ENCODE measurements around the gene FAM156A.
"Not testable (repeated sequence)": the region's sequence is repeated elsewhere in the genome, so short reads cannot be mapped to it uniquely, and the experiment has no call there.

The FAM156A gene

GRCh38 chrX:52966993-52967738, 8.8 kb upstream of the FAM156A start:
- not testable (repeated sequence) for DNase-seq

DNA sequence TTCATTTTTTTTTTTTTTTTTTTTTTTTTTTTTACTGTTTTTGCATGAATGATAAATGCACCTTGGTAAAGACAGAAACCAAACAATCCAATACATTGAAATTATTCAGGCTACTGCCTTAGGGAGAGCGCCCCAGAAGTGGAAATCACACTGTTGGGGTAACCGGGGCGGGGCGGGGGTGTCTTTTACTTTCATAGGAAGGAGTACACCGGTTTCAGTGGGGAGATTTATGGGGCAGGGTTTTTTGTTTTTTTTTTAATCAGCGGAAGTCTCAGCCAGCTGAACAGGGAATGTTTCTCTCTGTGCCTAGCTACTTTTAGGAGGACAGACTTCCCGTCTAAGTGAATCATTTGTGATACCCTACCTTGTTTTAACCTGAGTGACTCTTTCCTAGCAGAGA, 643 bp upstream of the FAM156A start:
- not testable (repeated sequence) for DNase-seq

DNA sequence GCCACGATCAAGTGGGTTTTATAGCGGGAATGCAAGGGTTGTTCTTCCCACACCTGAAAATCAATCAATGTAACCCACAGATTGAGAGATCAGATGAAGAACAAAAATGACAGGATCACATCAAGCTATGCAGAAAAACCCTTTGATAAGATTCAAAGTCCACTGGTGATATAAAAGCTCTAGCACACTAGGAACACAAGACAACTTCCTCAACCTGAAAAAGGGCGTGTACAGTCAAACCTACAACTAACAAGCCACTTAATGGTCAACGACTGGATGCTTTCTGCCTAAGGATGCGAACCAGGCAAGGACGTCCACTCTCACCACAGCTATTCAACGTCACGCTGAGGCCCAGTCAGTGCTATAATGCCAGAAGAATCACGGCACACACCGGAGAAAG, 8.4 kb downstream of the FAM156A start:
- DNase-seq: not testable (repeated sequence)

- DNase-seq: not testable (repeated sequence)
These were observed 9.0 kb downstream of the FAM156A start for GRCh38 chrX:52949325-52949724.

DNA sequence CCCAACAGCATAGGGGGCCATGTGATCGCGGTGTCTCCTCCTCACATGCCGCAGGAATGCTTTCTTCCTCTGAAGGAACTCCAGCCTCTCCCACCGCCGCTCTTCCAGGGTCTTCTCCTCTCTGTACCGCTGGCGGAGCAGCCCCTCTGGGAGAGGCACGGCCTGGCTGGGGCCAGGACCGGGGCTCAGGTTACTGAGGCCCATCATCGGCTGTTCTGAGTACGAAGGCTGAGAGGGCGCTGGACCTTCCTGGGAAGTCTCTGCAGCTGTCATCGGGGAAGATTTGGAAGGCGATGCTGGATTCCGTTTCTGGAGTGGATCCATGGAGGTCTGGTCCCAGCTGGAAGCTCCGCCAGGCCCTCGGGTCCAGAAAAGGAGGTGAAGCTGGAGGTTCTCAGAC, 10.1 kb downstream of the FAM156A start:
- DNase-seq: not testable (repeated sequence)

- not testable (repeated sequence) for DNase-seq
These were observed 10.8 kb downstream of the FAM156A start for GRCh38 chrX:52947501-52947900.

DNA sequence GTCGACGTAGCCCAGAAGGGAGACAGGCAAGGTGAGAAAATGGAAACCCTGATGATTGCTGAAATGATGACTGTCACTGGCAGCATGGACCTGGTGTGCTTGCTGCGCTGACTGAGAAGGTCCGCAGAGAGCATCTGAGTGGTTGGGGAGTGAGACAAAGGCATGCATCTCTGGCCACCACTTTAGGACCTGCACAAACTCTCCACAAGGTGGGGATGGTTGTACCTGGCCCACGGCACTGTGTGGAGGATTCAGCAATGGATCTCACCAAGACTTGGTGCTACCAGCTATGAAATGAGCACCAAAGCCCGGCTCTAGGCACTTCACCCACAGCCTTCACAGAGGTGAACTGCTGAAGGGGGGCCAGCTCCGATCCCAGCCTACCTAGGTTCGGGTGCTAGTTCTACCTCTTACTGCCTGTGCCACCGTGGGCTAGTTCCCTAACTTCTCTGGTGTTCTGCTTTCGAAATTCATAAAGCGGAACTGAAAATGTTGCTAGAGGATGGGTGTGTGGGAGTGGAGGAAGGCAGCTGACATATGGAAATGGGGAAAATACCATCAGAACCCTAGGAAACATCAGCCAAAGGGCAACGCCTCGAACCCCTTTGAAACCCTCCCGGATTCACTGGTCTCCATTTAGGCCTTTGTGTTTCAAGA, 12.4 kb downstream of the FAM156A start:
- DNase-seq: not testable (repeated sequence)

DNA sequence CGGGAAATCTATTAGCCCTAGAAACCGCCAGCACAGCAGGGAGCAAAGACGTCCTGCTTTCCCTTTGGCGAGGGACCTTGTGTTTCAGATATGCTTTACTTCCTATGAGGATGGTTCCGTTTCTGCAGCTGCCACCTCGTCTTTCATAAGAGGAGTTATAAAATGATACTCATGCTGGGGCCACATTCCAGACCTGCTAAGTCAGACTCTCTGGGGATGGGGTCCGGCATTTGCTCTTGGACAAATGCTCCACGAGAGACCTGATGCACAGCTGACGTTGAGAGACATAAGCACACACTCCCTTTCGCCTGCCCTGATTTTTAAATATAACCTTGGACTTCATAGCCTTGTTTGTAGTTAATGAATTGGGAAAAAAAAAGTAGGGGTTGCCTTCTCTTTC, 16.6 kb downstream of the FAM156A start:
- not testable (repeated sequence) for DNase-seq

DNA sequence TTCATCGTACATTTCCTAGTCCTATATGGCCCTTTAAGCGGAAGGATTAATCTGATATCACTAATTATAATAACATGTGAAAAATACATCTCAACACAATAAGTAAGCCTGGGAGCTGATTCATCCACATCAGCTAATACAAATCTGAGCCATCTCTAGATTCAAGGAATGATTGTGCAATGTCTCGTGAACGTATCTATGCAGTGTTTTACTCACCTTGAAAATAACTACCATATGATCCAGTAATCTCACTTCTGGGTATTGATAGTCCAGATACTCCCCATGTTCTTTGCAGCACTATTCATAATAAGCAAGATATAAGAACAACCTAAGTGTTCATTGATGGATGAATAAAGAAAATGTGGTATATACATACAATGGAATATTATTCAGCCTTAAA, 17.6 kb downstream of the FAM156A start:
- DNase-seq: not testable (repeated sequence)

DNA sequence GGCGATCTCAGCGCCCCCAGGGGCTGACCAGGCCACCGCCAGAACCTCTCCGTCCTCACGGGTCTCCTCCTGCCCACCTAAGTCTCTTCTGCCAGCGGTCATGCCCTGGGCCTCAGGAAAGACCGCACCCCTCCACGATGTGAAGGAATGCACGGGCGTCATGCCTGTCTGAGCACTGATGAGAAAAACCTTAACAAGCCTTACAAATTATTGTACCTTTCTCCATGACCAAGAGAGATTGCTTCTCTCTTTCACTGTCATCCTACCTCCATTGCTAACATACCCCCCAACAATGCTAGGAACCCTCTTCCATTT, 22.9 kb downstream of the FAM156A start:
- not testable (repeated sequence) for DNase-seq

- DNase-seq: peak; percentile 74
These were observed 23.4 kb downstream of the FAM156A start for GRCh38 chrX:52934704-52935469.

GRCh38 chrX:52933976-52934703, 24.2 kb downstream of the FAM156A start:
- DNase-seq: no peak

GRCh38 chrX:52933213-52933612, 25.1 kb downstream of the FAM156A start:
- DNase-seq: no peak

DNA sequence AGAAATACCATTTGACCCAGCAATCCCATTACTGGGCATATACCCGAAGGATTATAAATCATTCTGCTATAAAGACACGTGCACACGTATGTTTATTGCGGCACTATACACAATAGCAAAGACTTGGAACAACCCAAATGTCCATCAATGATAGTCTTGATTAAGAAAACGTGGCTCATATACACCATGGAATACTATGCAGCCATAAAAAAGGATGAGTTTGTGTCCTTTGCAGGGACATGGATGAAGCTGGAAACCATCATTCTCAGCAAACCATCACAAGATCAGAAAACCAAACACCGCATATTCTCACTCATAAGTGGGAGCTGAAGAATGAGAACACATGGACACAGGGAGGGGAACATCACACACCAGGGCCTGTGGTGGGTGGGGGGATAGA, 28.1 kb downstream of the FAM156A start:
- not testable (repeated sequence) for DNase-seq

GRCh38 chrX:52923781-52924241, 34.5 kb downstream of the FAM156A start:
- no peak for DNase-seq

GRCh38 chrX:52914704-52915103, 43.6 kb downstream of the FAM156A start:
- DNase-seq: not testable (repeated sequence)

GRCh38 chrX:52913681-52914080, 44.6 kb downstream of the FAM156A start:
- not testable (repeated sequence) for DNase-seq

DNA sequence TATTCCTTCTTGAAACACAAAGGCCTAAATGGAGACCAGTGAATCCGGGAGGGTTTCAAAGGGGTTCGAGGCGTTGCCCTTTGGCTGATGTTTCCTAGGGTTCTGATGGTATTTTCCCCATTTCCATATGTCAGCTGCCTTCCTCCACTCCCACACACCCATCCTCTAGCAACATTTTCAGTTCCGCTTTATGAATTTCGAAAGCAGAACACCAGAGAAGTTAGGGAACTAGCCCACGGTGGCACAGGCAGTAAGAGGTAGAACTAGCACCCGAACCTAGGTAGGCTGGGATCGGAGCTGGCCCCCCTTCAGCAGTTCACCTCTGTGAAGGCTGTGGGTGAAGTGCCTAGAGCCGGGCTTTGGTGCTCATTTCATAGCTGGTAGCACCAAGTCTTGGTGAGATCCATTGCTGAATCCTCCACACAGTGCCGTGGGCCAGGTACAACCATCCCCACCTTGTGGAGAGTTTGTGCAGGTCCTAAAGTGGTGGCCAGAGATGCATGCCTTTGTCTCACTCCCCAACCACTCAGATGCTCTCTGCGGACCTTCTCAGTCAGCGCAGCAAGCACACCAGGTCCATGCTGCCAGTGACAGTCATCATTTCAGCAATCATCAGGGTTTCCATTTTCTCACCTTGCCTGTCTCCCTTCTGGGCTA, 48.9 kb downstream of the FAM156A start:
- not testable (repeated sequence) for DNase-seq

DNA sequence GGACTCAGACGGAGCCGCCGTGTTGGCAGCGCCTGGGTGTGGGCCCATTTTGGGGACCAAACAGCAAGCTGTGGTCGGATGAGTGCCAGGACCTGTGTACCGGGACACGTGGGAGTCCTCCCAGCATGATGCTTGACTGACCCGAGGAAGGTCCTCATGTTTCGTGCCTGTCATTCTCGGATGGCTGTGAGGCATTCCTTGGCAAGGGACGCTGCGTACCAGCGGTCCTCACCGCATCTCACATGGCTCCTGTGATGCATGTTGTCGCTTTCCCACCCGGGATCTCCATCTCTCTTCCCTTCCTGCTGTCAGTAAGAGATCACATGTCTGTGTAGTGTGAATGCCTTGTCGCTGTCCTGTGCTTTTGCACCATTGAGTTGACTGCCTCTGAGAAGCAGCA, 50.4 kb downstream of the FAM156A start:
- not testable (repeated sequence) for DNase-seq

GRCh38 chrX:52907137-52907536, 51.2 kb downstream of the FAM156A start:
- DNase-seq: not testable (repeated sequence)

GRCh38 chrX:52906072-52906471, 52.2 kb downstream of the FAM156A start:
- DNase-seq: not testable (repeated sequence)

GRCh38 chrX:52905531-52905930, 52.8 kb downstream of the FAM156A start:
- DNase-seq: not testable (repeated sequence)

All from DMS79 (cell line).